Transverse colon (tissue), 4 donors: ENCODE results near the gene CSHL1.
"Not testable (repeated sequence)": the region's sequence is repeated elsewhere in the genome, so short reads cannot be mapped to it uniquely, and the experiment has no call there.

Experiments used
- CTCF ChIP-seq, 5 experiments: fragments of 200-600 bp in 3 of 5; fragments of 450-650 bp in 2 of 5; sonication (generic) in 3 of 5; IDR thresholded peaks; 1 replicate in 2 of 5; 2 replicates in 3 of 5; pipeline ENCODE4 v1.5.1; 2016 to 2017; ENCODE audit warnings: antibody characterized with exemption in 5 of 5, inconsistent platforms in 3 of 5, mild to moderate bottlenecking in 2 of 5, moderate library complexity in 1 of 5
- EP300 ChIP-seq: sonication (generic); formaldehyde crosslinking; IDR thresholded peaks from one replicate; pipeline ENCODE4 v1.6.1; 2017; ENCODE audit warnings: antibody characterized with exemption, low read depth
- POLR2AphosphoS5 ChIP-seq, 3 donors: sonication (generic); formaldehyde crosslinking; IDR thresholded peaks; one replicate each; pipeline ENCODE4 v1.6.1; 2016; ENCODE audit warnings: antibody characterized with exemption in 3 of 3

- peak in 4 of 5 experiments; percentile 26 to 38 (median 34) for TF ChIP-seq CTCF (IDR thresholded peaks at IDR 0.05)
- not testable (repeated sequence) for TF ChIP-seq POLR2AphosphoS5 (IDR thresholded peaks at IDR 0.05); EP300
Observed at GRCh38 chr17:63903787-63904201, 7.3 kb downstream of the CSHL1 start.
